NCI-H2227 (cell line): Measurements from ENCODE around the gene PILRA.
"Not testable (repeated sequence)": the region's sequence is repeated elsewhere in the genome, so short reads cannot be mapped to it uniquely, and the experiment has no call there.

Experiments used
- DNase-seq: peaks from one replicate; lab custom pipeline; 2025; ENCODE audit not compliant: unreplicated experiment; lab: John Stamatoyannopoulos, UW

Gene PILRA

GRCh38 chr7:100373261-100373831, at the start of gene PILRA:
Gene PILRA (plus strand): TSS chr7:100373487. CDS start chr7:100373657, 170 bp downstream.
- DNase-seq = no peak

- not testable (repeated sequence) for DNase-seq
Observed at GRCh38 chr7:100324194-100324593, 49.1 kb upstream of the PILRA start.

- not testable (repeated sequence) for DNase-seq
Observed at GRCh38 chr7:100325671-100326070, 47.6 kb upstream of the PILRA start.

- DNase-seq = not testable (repeated sequence)
Observed at GRCh38 chr7:100326914-100327313, 46.4 kb upstream of the PILRA start.

GRCh38 chr7:100335566-100336466, 37.5 kb upstream of the PILRA start:
- peak; percentile 95 for DNase-seq

- DNase-seq = not testable (repeated sequence)
Observed at GRCh38 chr7:100338083-100338696, 35.1 kb upstream of the PILRA start.

GRCh38 chr7:100341286-100341685, 32.0 kb upstream of the PILRA start:
- not testable (repeated sequence) for DNase-seq

GRCh38 chr7:100342765-100343164, 30.5 kb upstream of the PILRA start:
- DNase-seq = no peak

GRCh38 chr7:100344124-100344559, 29.1 kb upstream of the PILRA start:
- not testable (repeated sequence) for DNase-seq

GRCh38 chr7:100344560-100345287, 28.6 kb upstream of the PILRA start:
- peak; percentile 57 for DNase-seq

- peak; percentile 79 for DNase-seq
Observed at GRCh38 chr7:100345288-100345672, 28.0 kb upstream of the PILRA start.

- no peak for DNase-seq
Observed at GRCh38 chr7:100346921-100347320, 26.4 kb upstream of the PILRA start.

GRCh38 chr7:100348805-100349204, 24.5 kb upstream of the PILRA start:
- DNase-seq = no peak

- DNase-seq = no peak
Observed at GRCh38 chr7:100349757-100350156, 23.5 kb upstream of the PILRA start.

GRCh38 chr7:100351657-100352058, 21.6 kb upstream of the PILRA start:
- no peak for DNase-seq

- DNase-seq = not testable (repeated sequence)
Observed at GRCh38 chr7:100352230-100352781, 21.0 kb upstream of the PILRA start.

- no peak for DNase-seq
Observed at GRCh38 chr7:100352984-100353684, 20.2 kb upstream of the PILRA start.

- DNase-seq = no peak
Observed at GRCh38 chr7:100353685-100354330, 19.5 kb upstream of the PILRA start.

GRCh38 chr7:100356416-100357068, 16.7 kb upstream of the PILRA start:
- no peak for DNase-seq
